IPS-15b (cell line): ENCODE data around the gene ZNG1A.
"Not testable (repeated sequence)": the region's sequence is repeated elsewhere in the genome, so short reads cannot be mapped to it uniquely, and the experiment has no call there.

Source experiments
- H3K27me3 ChIP-seq: one replicate; pipeline ENCODE4 v1.6.1; 2013; ENCODE audit warnings: low read length; ENCODE audit not compliant: control insufficient read depth, insufficient read depth
- H3K36me3 ChIP-seq: one replicate; pipeline ENCODE4 v1.6.1; 2013; ENCODE audit warnings: low read length; ENCODE audit not compliant: control insufficient read depth, insufficient read depth
- H3K4me1 ChIP-seq: one replicate; pipeline ENCODE4 v1.6.1; 2013; ENCODE audit warnings: mild to moderate bottlenecking, low read length; ENCODE audit not compliant: control insufficient read depth, insufficient read depth
- H3K4me3 ChIP-seq: one replicate; pipeline ENCODE4 v1.5.1; 2013; ENCODE audit warnings: low read depth, low read length
- H3K9ac ChIP-seq: one replicate; pipeline ENCODE4 v1.6.1; 2013; ENCODE audit warnings: low read depth, mild to moderate bottlenecking, low read length
- H3K9me3 ChIP-seq: one replicate; pipeline ENCODE4 v1.6.1; 2013; ENCODE audit warnings: mild to moderate bottlenecking, low read length; ENCODE audit not compliant: control insufficient read depth, insufficient read depth

ZNG1A gene

DNA sequence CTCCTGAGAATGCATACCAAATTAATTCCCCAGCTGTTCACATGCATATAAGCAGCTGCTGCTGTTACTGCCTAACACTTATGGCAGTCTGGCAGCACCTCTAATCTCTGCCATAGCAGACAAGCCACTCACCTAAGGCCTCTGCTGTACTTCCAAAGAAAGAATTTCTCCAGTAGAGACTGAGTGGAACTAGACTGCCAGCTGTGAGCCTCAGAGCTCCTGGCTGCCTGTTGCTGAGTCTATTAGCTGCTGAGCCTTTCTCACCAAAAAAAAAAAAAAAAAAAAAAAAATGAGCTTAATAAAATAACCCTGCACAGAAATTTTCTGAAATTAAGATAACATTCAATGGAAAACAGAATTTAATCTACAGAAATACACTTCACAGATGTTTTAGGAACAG is 27.7 kb downstream of the ZNG1A start:
- H3K27me3 ChIP-seq, H3K4me1 ChIP-seq, H3K9me3 ChIP-seq, H3K9ac ChIP-seq, H3K4me3 ChIP-seq, H3K36me3 ChIP-seq: not testable (repeated sequence)

DNA sequence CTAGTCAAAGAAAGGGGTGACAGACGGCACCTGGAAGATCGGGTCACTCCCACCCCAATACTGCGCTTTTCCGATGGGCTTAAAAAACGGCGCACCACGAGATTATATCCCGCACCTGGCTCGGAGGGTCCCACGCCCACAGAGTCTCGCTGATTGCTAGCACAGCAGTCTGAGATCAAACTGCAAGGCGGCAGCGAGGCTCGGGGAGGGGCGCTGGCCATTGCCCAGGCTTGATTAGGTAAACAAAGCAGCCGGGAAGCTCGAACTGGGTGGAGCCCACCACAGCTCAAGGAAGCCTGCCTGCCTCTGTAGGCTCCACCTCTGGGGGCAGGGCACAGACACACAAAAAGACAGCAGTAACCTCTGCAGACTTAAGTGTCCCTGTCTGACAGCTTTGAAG is 39.0 kb downstream of the ZNG1A start:
- H3K4me3 ChIP-seq, H3K4me1 ChIP-seq, H3K9ac ChIP-seq, H3K27me3 ChIP-seq, H3K36me3 ChIP-seq, H3K9me3 ChIP-seq: not testable (repeated sequence)

DNA sequence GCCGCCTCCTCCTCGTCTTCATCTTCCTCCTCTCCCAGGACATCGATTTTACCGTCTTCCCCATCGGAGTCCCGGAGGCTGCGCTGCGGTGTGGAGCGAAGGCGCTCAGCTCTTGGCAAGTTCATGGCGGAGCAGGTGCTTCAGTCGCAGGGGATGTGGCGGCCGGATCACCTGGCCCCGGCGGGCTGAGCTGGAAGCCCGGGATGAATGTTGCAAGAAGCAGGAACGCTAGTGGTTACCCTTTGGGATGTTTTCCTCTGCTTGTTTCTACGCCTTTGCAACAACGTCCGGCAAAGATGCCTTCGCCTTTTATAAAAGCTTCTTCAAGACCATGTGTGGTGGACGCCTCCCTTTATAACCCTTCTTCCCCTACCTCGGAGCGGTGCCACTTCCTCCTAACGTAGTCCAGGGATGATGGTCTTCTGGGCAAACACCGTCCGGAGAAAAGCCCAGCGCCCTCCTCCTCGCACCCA is 60.8 kb downstream of the ZNG1A start, which contains the start of gene FOXD4:
Gene FOXD4 (minus strand): TSS at position 423 of the 473 bp plus-strand sequence. CDS start 298 bp downstream, at position 125.
- Histone ChIP-seq H3K4me3 (peak within 1 kb of the TSS; percentile 30), H3K27me3 (peaks cover 41% of the 10 kb centered on the region)
- H3K4me1 ChIP-seq, H3K9me3 ChIP-seq, H3K36me3 ChIP-seq, H3K9ac ChIP-seq: not testable (repeated sequence)

DNA sequence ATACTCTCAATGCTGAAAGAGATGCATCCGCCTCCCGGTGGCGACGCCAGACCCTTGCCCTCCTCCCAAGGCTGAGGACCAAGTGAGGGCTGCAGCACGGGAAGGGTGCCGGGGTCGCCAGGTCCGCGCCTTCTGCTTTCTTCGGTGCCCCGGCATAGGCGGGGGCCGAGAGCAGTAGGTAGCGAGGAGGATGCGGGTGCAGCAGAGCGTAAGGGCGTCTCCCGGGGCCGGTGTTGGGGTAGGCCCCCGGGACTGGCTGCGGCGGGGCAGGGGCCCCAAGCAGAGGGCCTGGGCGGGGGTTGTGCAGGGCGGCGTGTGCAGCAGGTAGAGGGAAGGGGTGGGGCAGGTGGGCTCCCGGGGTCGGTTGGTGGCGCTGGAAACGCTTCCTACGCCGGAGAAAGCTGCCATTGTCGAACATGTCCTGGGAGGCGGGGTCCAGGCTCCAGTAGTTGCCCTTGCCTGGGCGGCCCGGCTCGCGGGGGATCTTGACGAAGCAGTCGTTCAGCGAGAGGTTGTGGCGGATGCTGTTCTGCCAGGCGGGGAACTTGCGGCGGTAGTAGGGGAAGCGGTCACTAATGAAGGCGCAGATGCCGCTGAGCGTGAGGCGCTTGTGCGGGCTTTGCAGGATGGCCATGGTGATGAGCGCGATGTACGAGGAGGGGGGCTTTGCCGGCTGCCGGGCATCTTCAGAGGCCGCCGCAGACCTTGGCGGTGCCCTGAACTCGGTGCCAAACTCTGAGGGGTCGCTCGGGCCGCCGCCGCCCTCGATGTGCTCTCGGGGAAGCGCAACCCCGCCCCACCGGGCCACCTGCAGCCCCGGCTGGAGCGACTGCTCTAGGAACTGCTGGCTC is 61.5 kb downstream of the ZNG1A start:
- H3K9me3 ChIP-seq, H3K9ac ChIP-seq, H3K36me3 ChIP-seq, H3K4me1 ChIP-seq: not testable (repeated sequence)
- Histone ChIP-seq H3K27me3 (peaks cover 48% of the 10 kb centered on the region), H3K4me3 (peak overlapping the region; percentile 30)

DNA sequence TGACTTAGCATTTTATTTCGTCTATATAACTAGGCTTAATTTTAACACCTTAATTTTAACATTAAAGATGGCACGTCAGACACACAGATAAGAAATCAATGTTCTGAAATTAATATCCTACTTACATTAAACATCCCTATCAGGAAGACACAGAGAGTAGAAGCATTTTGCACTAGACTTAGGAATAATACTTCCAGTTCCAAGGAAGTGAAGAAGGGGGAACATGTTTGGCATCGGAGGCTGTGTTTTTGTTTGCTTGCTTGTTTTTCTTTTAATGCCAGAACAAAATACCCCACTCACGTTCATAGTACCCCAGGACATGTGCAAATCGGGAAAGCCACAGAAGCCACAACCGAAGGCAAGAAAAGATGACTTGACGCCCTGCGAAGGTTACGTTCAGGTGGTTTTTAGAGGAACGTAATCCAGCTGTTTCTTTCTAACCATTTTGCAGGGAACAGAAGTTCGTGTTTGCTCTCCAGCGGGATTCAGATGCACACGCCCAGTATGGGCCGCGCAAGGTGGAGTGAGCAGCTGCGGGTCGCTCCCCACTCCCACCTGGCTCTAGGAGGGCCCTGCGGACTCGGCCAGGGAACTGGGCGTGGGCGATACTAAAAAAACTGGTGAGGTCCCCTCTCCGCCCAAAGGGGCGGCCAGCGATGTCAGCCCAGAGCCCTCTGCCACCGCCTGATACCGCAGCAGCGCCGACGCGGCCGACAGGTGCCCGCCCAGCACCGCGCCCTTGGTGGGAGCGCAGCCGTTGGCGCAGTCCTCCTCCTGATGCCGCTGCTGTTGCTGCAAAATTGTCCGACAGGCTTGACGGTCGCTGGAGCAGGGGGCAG is 62.4 kb downstream of the ZNG1A start:
- H3K36me3 ChIP-seq, H3K9ac ChIP-seq, H3K4me1 ChIP-seq, H3K9me3 ChIP-seq, H3K4me3 ChIP-seq: not testable (repeated sequence)
- peaks cover 57% of the 10 kb centered on the region for H3K27me3 ChIP-seq

DNA sequence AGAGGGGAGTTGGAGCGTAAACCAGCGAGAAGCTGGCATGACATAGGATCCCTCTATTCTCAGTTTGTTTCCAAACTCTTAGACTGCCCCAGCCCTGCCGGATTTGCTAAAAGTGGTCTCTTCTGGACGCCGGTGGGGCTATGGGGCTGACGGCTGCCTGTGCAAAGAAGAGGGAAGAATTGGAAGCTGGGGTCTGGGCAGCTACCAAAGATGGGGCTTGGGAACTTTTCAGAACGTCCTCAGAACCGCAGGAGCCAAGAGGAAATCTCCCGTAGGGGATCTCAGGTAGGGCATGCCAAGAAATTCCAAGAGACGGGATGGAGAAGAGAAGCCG is 63.8 kb downstream of the ZNG1A start:
- peaks cover 65% of the 10 kb centered on the region for H3K27me3 ChIP-seq
- H3K4me1 ChIP-seq, H3K9ac ChIP-seq, H3K4me3 ChIP-seq, H3K9me3 ChIP-seq, H3K36me3 ChIP-seq: not testable (repeated sequence)

DNA sequence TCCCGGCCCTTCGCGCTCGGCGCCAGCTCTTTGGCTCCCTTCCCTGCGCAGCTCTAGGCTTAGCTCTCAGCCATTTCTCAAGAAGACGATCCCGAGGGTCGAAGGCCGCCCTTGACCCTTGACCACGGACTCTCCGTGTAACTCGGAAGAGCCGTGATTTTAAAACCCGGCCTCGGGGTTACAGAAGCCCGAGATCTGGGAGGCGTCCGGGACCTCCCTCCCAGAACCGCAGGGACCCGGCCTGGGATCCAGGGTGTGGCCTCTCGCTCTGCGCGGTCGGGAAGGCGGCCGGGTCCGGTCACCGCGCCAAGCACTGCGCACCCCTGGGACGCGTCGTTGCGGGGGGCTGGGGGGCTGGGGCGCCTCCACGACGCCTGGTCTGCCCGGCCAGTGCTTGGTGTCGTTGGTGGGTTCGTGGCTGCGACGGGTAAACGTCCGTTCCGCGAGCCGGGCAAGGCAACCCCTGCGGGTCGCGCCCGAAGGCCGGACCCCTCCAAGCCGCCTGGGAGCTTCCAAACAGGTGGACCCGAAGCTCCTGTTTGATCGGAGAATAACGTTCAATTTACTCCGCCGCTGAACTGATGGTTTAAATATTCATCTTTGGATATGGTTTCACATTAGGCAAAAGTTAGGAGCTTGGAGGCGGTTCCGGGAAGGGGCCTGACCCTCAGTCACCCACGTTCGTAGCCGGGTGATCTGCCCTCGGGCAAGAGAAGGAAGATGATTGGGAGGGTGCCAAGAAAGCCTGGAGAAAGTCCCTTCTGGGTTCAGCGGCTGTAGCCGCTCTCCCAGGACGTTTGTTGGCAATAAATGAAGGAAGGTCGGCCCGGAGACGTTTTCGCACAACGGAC is 64.4 kb downstream of the ZNG1A start:
- Histone ChIP-seq H3K27me3 (peaks cover 71% of the 10 kb centered on the region), H3K4me3 (peak overlapping the region; percentile 39)
- not testable (repeated sequence) for H3K36me3 ChIP-seq, H3K9ac ChIP-seq, H3K9me3 ChIP-seq, H3K4me1 ChIP-seq

DNA sequence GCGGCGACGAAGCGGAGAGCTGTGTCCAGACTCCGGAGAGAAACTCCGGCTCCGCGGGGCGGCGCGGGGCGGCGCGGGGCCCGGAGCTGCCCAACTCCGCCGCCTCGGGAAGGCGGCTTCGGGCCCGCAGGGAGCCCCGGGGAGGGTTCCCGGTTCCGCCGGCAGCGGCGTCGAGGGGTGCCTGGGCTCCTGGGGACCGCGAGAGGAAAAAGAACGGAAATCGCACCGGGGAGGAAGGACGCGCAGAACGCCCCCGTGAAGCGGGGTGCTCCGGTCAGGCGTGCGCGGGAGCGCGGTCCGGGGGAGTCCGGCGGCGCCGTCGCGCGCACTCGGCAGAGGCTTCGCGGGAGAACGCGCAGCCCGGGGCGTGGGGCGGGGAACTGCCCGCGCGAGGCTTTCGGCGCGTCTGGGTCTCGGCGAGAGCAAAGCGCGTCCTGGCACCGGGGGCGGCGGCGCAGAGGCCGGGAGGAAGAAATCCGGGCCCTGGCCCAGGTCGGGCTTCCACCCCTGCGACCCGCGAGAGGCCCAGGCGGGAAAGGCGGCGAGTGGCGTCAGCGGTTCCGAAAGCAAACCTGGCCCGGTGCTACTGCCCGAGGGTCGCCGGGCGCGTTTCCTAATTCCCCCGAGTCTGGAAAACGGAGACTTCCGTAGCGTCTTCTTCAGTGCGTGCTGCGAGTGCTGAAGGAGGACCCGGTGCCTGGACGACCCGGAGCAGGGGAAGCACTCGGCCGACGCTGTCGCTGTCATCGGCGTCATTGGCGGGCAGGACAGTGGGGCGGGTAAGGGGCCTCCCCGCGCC is 65.2 kb downstream of the ZNG1A start:
- Histone ChIP-seq H3K27me3 (peaks cover 79% of the 10 kb centered on the region), H3K4me3 (peak overlapping the region; percentile 39)
- not testable (repeated sequence) for H3K9me3 ChIP-seq, H3K9ac ChIP-seq, H3K4me1 ChIP-seq, H3K36me3 ChIP-seq

DNA sequence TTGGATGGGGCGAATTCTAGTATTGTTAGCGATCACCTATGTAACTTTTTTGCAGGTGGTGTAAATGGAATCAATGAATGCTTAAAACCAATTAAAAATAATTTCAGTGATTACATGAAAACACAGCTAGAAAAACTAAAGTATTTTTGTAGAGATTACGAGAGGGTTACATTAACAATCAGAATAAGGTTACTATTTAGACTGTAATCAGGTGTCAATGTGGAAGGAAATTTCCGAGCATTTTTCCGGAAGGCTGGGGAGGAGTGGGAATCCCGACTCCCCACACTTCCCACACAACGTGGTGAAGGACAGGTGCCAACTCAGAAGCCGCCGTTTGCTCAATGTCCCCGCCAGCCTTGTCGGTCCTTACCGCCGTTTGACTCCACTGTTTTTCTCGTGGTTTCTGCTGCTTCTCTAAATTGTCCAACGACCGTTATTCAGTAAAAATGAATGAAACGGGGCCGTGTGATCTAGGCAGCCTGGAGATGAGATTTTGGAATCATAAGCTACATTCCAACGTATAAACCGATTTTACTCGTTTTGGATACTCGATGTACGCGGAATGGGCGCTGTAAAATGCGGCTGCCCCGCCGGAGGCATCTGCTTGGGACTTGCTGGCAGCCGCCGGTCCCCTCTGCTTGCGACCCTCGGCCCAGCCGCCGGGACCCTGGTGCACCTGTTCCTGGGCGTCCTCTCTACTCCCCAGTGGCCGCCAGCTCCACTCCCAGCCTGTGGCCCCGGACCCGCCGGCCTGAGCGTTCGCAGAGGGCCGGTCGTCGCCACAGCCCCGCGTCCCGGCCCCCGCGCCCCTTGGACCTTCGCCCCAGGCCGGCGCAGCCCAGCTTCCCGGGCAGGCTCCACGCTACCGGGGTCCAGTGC is 66.0 kb downstream of the ZNG1A start:
- not testable (repeated sequence) for H3K9me3 ChIP-seq, H3K9ac ChIP-seq, H3K36me3 ChIP-seq, H3K4me1 ChIP-seq, H3K4me3 ChIP-seq
- peaks cover 79% of the 10 kb centered on the region for H3K27me3 ChIP-seq

DNA sequence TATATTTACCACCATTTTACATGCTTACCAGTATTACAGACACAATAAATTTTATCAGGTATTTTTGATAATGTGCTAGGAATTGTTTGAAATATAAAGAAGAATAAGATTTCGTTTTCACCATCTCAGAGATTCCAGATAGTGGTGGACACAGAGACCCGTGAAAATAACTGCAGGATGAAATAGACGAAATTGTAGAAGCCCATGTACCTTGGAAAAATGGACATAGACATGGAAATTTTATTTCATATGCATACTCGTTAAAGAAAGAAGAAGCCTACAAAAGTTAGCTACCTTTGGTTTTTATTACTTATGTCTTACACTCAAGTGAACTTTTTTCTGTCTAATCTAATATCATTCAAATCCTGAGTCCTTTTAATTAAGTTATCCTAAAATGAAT is 68.2 kb downstream of the ZNG1A start:
- peaks cover 82% of the 10 kb centered on the region for H3K27me3 ChIP-seq
- not testable (repeated sequence) for H3K9me3 ChIP-seq, H3K4me3 ChIP-seq, H3K9ac ChIP-seq, H3K36me3 ChIP-seq, H3K4me1 ChIP-seq
